Activated CD8-positive, alpha-beta T cell treated with anti-CD3 and anti-CD28 coated beads for 36 hours (primary cell): ENCODE data around the gene C6orf15. TPM values are rescaled to one million over a fixed set of nuclear protein-coding genes. Genes with fewer than 3 reads are reported as not detected.

Source experiments
- ATAC-seq: fragments of 200-7000 bp; cut with Tn5 transposase; one replicate; pipeline ENCODE4 v1.10.0; 2021; ENCODE audit warnings: mild to moderate bottlenecking, moderate library complexity
- CTCF ChIA-PET: fragments of 350-600 bp; sonication (Branson Sonifier 250); formaldehyde crosslinking; loops from one replicate; lab custom pipeline; 2021; ENCODE audit warnings: antibody characterized with exemption; lab: Charles Lee
- POLR2A ChIA-PET: fragments of 350-600 bp; sonication (Branson Sonifier 250); formaldehyde crosslinking; loops from one replicate; lab custom pipeline; 2021; ENCODE audit warnings: antibody characterized with exemption; lab: Charles Lee
- DNase-seq: peaks from one replicate; pipeline ENCODE4 v3.0.0-alpha.2; 2020
- H3K27ac Mint-ChIP-seq: one replicate; pipeline ENCODE4 v1.8.0; 2021; ENCODE audit warnings: mild to moderate bottlenecking, mixed read lengths
- H3K27me3 Mint-ChIP-seq: one replicate; pipeline ENCODE4 v1.8.0; 2021; ENCODE audit warnings: mixed read lengths
- H3K36me3 Mint-ChIP-seq: one replicate; pipeline ENCODE4 v1.8.0; 2021; ENCODE audit warnings: low read depth, mixed read lengths
- H3K4me1 Mint-ChIP-seq: one replicate; pipeline ENCODE4 v1.8.0; 2021; ENCODE audit warnings: low read depth, mixed read lengths
- H3K4me3 Mint-ChIP-seq: one replicate; pipeline ENCODE4 v1.8.0; 2021; ENCODE audit warnings: mild to moderate bottlenecking, moderate library complexity, mixed read lengths
- H3K9me3 Mint-ChIP-seq: one replicate; pipeline ENCODE4 v1.8.0; 2021; ENCODE audit warnings: mixed read lengths
- intact Hi-C: fragments of 100-400 bp; cut with micrococcal nuclease; formaldehyde crosslinking; loops from one replicate; pipeline ENCODE4 v1.10.0; 2022
- total RNA-seq, 2 experiments: library from RNA; stranded (reverse); gene quantifications; one replicate each; pipeline ENCODE4 v1.2.3, GENCODE V29; 2021
- TF ChIP-seq, protein P1 (sequence below): fragments of 200-600 bp; IDR thresholded peaks from one replicate; pipeline ENCODE4 v1.8.0; 2022; ENCODE audit warnings: antibody characterized with exemption, mild to moderate bottlenecking

Gene C6orf15
- total RNA-seq, 2 experiments from 2014 or later, result not detected

GRCh38 chr6:31135710-31136109, 23.3 kb upstream of the C6orf15 start:
- no peaks in the 10 kb centered on the region for H3K27me3 Mint-ChIP-seq
- H3K4me3 Mint-ChIP-seq, result no peak overlapping the region
- CTCF ChIA-PET, result interaction anchor here (1.5 to 1.7 kb wide), 3 partner anchors 11 to 231 kb away, joined by 4 to 14 read pairs (median 5); no protein-coding TSS in a partner anchor
- H3K27ac Mint-ChIP-seq, result no peak overlapping the region
- ATAC-seq, result no peak
- TF ChIP-seq, protein P1, sequence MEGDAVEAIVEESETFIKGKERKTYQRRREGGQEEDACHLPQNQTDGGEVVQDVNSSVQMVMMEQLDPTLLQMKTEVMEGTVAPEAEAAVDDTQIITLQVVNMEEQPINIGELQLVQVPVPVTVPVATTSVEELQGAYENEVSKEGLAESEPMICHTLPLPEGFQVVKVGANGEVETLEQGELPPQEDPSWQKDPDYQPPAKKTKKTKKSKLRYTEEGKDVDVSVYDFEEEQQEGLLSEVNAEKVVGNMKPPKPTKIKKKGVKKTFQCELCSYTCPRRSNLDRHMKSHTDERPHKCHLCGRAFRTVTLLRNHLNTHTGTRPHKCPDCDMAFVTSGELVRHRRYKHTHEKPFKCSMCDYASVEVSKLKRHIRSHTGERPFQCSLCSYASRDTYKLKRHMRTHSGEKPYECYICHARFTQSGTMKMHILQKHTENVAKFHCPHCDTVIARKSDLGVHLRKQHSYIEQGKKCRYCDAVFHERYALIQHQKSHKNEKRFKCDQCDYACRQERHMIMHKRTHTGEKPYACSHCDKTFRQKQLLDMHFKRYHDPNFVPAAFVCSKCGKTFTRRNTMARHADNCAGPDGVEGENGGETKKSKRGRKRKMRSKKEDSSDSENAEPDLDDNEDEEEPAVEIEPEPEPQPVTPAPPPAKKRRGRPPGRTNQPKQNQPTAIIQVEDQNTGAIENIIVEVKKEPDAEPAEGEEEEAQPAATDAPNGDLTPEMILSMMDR, result no peak
- no peak for DNase-seq
- intact Hi-C loops, result loop anchor here (5.0 kb wide), 1 partner anchor 232 kb away; no protein-coding TSS in a partner anchor
- H3K4me1 Mint-ChIP-seq, result peaks cover 4% of the 10 kb centered on the region
- H3K36me3 Mint-ChIP-seq, result no peaks in the 10 kb centered on the region
- POLR2A ChIA-PET, result no interaction called here
- no peaks in the 10 kb centered on the region for H3K9me3 Mint-ChIP-seq

DNA sequence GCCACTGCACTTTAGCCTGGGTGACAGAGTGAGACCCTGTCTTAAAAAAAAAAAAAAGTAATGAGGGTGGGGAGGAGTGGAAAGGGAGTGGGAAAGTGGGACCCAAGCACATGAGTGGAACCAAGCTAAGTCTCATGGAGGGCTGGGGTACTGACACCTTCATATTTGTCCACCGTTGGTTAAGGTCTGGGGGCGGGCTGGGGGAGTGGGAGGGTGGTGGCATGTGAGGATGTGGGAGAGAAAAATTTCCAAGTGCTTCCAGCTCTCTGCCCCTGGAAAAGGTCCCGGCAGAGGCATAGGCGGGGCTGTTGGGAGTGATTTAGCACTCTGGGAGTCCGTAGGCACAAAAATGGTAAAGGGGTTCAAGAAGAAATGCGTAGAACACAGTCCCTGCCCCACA, 20.4 kb upstream of the C6orf15 start:
- CTCF ChIA-PET, result interaction anchor here (0.8 to 3.4 kb wide), 7 partner anchors 9 to 310 kb away, joined by 3 to 11 read pairs (median 4); no protein-coding TSS in a partner anchor

DNA sequence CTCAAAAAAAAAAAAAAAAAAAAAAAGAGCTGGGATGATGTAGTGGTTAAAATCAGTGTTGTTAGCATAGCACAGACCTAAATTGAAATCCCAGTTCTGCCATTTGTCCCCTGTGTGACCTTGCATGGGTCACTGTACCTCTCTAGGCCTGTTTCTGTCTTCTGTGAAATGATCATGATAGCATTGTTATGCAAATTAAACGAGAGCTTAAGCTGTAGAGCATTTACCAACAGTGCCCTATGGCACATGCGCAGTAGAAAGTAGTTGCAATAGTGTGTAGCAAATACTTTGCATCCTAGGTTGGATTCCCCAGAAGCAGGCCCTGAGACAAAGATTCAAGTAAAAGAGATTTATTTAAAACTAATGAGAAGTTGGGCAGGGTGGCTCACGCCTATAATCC, 19.2 kb upstream of the C6orf15 start:
- POLR2A ChIA-PET, result no interaction called here
- Mint-ChIP-seq H3K4me3 (no peak overlapping the region), H3K9me3 (no peaks in the 10 kb centered on the region), H3K27ac (no peak overlapping the region), H3K36me3 (no peaks in the 10 kb centered on the region), H3K4me1 (peaks cover 2% of the 10 kb centered on the region), H3K27me3 (peaks cover 2% of the 10 kb centered on the region)
- DNase-seq, result no peak
- no peak for ATAC-seq
- intact Hi-C loops, result no loop called here
- CTCF ChIA-PET, result interaction anchor here (0.7 to 3.4 kb wide), 6 partner anchors 44 to 235 kb away, joined by 3 to 11 read pairs (median 4); partner anchors contain the start of gene VARS2
- TF ChIP-seq, protein P1, result no peak

More for the DNA sequence above, 20.4 kb upstream of the C6orf15 start:
- POLR2A ChIA-PET, result no interaction called here
- no peak for ATAC-seq
- Mint-ChIP-seq H3K27me3 (peaks cover 2% of the 10 kb centered on the region), H3K27ac (no peak overlapping the region), H3K9me3 (no peaks in the 10 kb centered on the region), H3K4me3 (no peak overlapping the region), H3K36me3 (no peaks in the 10 kb centered on the region), H3K4me1 (peaks cover 6% of the 10 kb centered on the region)
- DNase-seq, result no peak
- intact Hi-C loops, result no loop called here
- TF ChIP-seq, protein P1, result no peak

GRCh38 chr6:31130751-31131150, 18.4 kb upstream of the C6orf15 start:
- CTCF ChIA-PET, result interaction anchor here (0.7 to 3.4 kb wide), 7 partner anchors 12 to 247 kb away, joined by 3 to 11 read pairs (median 4); no protein-coding TSS in a partner anchor
- Mint-ChIP-seq H3K36me3 (no peaks in the 10 kb centered on the region), H3K27ac (no peak overlapping the region), H3K9me3 (no peaks in the 10 kb centered on the region), H3K27me3 (peaks cover 2% of the 10 kb centered on the region), H3K4me3 (no peak overlapping the region), H3K4me1 (peaks cover 2% of the 10 kb centered on the region)
- no peak for DNase-seq
- POLR2A ChIA-PET, result no interaction called here
- intact Hi-C loops, result no loop called here
- ATAC-seq, result no peak
- TF ChIP-seq, protein P1, result no peak

DNA sequence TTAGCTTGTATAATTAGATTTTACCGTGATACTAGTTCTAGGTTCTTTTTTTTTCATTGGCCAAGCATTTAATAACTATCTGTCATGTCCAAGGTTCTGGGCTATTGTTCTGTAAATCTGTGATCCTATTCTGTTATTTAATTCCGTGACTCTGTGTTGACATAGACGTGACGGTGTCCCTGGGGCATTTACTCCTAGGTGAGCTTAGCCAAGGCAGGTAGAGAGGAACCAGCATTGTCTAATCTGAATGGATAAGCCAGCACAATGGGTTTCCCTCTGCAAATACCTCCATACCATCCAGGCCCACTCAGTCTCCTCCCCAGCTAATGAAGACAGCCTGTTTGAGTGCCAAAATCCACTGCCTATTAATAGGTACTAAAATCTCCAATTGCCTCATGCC, 16.8 kb upstream of the C6orf15 start:
- Mint-ChIP-seq H3K36me3 (no peaks in the 10 kb centered on the region), H3K9me3 (no peaks in the 10 kb centered on the region), H3K27me3 (peaks cover 2% of the 10 kb centered on the region), H3K27ac (no peak overlapping the region), H3K4me1 (peaks cover 2% of the 10 kb centered on the region), H3K4me3 (no peak overlapping the region)
- CTCF ChIA-PET, result interaction anchor here (0.6 to 2.8 kb wide), 29 partner anchors 8 to 300 kb away, joined by 3 to 12 read pairs (median 4); partner anchors contain the start of genes C6orf15, PSORS1C2 and TCF19
- intact Hi-C loops, result no loop called here
- POLR2A ChIA-PET, result no interaction called here
- DNase-seq (no peak), ATAC-seq (no peak)
- TF ChIP-seq, protein P1, result no peak
